Neural cell (in vitro differentiated cells): Measurements from ENCODE around the gene CAPN15. TPM values are rescaled to one million over a fixed set of nuclear protein-coding genes. Genes with fewer than 3 reads are reported as not detected.

Source experiments
- H2AFZ ChIP-seq: fragments of 200-600, 300-800 bp; sonication (generic), shearing (Covaris generic); 2 replicates; pipeline ENCODE4 v1.6.0; 2014; ENCODE audit warnings: low read depth, mild to moderate bottlenecking, antibody characterized with exemption, low read length, moderate library complexity
- H3F3A ChIP-seq: fragments of 200-600 bp; shearing (Covaris generic); 2 replicates; pipeline ENCODE4 v1.6.1; 2016; ENCODE audit warnings: mild to moderate bottlenecking, moderate library complexity, mixed read lengths, antibody characterized with exemption, low read length; ENCODE audit not compliant: insufficient read depth, poor library complexity, severe bottlenecking
- H3K27ac ChIP-seq: fragments of 200-600, 300-800 bp; sonication (generic), shearing (Covaris generic); 2 replicates; pipeline ENCODE4 v1.5.1; 2014; ENCODE audit warnings: mild to moderate bottlenecking, low read length, moderate library complexity
- H3K27me3 ChIP-seq: fragments of 300-800, 200-600 bp; sonication (generic), shearing (Covaris generic); 2 replicates; pipeline ENCODE4 v1.6.0; 2014; ENCODE audit warnings: mild to moderate bottlenecking, low read depth, low read length, moderate library complexity; ENCODE audit not compliant: insufficient read depth
- H3K36me3 ChIP-seq: fragments of 300-800, 200-600 bp; sonication (generic), shearing (Covaris generic); 2 replicates; pipeline ENCODE4 v1.5.1; 2014; ENCODE audit warnings: mild to moderate bottlenecking, antibody characterized with exemption, low read length, moderate library complexity; ENCODE audit not compliant: insufficient read depth
- H3K4me2 ChIP-seq: fragments of 300-800, 200-600 bp; sonication (generic), shearing (Covaris generic); 2 replicates; pipeline ENCODE4 v1.6.0; 2014; ENCODE audit warnings: mild to moderate bottlenecking, low read length
- H3K4me3 ChIP-seq: fragments of 300-800, 200-600 bp; sonication (generic), shearing (Covaris generic); 2 replicates; pipeline ENCODE4 v1.5.1; 2014; ENCODE audit warnings: mild to moderate bottlenecking, low read length, moderate library complexity
- H3K79me2 ChIP-seq: fragments of 200-600 bp; shearing (Covaris generic); replicated peaks from 2 replicates; pipeline ENCODE4 v1.6.0; 2014; ENCODE audit warnings: mild to moderate bottlenecking, low read length, moderate library complexity; ENCODE audit not compliant: insufficient read depth
- H3K9ac ChIP-seq: fragments of 300-800, 200-600 bp; sonication (generic), shearing (Covaris generic); 2 replicates; pipeline ENCODE4 v1.6.1; 2016; ENCODE audit warnings: mild to moderate bottlenecking, low read length, mixed read lengths
- H3K9me2 ChIP-seq: fragments of 200-600 bp; shearing (Covaris generic); 2 replicates; pipeline ENCODE4 v1.6.1; 2016; ENCODE audit warnings: mild to moderate bottlenecking, low read length, mixed read lengths; ENCODE audit not compliant: insufficient read depth
- H3K9me3 ChIP-seq: fragments of 200-600, 300-800 bp; sonication (generic), shearing (Covaris generic); 2 replicates; pipeline ENCODE4 v1.6.1; 2016; ENCODE audit warnings: mild to moderate bottlenecking, mixed run types, low read length, moderate library complexity, mixed read lengths
- H4K20me1 ChIP-seq: fragments of 200-600 bp; shearing (Covaris generic); 2 replicates; pipeline ENCODE4 v1.6.1; 2016; ENCODE audit warnings: mild to moderate bottlenecking, mixed run types; ENCODE audit not compliant: insufficient read depth
- CTCF ChIP-seq: fragments of 450-650 bp; IDR thresholded peaks from 2 replicates; pipeline ENCODE4 v1.5.1; 2014; ENCODE audit warnings: antibody characterized with exemption, mild to moderate bottlenecking, moderate library complexity; ENCODE audit not compliant: poor library complexity, severe bottlenecking
- EP300 ChIP-seq: fragments of 450-650 bp; conservative IDR thresholded peaks from 2 replicates; pipeline ENCODE4 v1.6.1; 2014; ENCODE audit warnings: antibody characterized with exemption, mild to moderate bottlenecking, moderate library complexity; ENCODE audit not compliant: poor library complexity, severe bottlenecking
- EZH2 ChIP-seq: fragments of 200-600, 300-800 bp; shearing (Covaris generic), sonication (generic); IDR thresholded peaks from 2 replicates; pipeline ENCODE4 v1.6.1; 2014; ENCODE audit warnings: antibody characterized with exemption, low read length, borderline replicate concordance, mild to moderate bottlenecking; ENCODE audit not compliant: insufficient read depth, poor library complexity, severe bottlenecking
- MXI1 ChIP-seq: fragments of 450-650 bp; conservative IDR thresholded peaks from 2 replicates; pipeline ENCODE4 v1.6.1; 2014; ENCODE audit warnings: antibody characterized with exemption, mild to moderate bottlenecking; ENCODE audit not compliant: poor library complexity, severe bottlenecking
- POLR2AphosphoS5 ChIP-seq: IDR thresholded peaks from 2 replicates; pipeline ENCODE4 v1.6.1; 2012
- RAD21 ChIP-seq: fragments of 450-650 bp; conservative IDR thresholded peaks from 2 replicates; pipeline ENCODE4 v1.6.1; 2014; ENCODE audit warnings: antibody characterized with exemption, mild to moderate bottlenecking, moderate library complexity
- REST ChIP-seq: IDR thresholded peaks from 2 replicates; pipeline ENCODE4 v1.6.1; 2012; ENCODE audit warnings: borderline replicate concordance
- SMC3 ChIP-seq: fragments of 450-650 bp; conservative IDR thresholded peaks from 2 replicates; pipeline ENCODE4 v1.6.1; 2014; ENCODE audit warnings: antibody characterized with exemption, mild to moderate bottlenecking, moderate library complexity; ENCODE audit not compliant: poor library complexity
- TAF1 ChIP-seq: IDR thresholded peaks from 2 replicates; pipeline ENCODE4 v1.6.1; 2012; ENCODE audit warnings: low read depth
- polyA plus RNA-seq: library from polyadenylated mRNA; depleted of rRNA; stranded (reverse); fragments of >200 nt; gene quantifications from 2 replicates; pipeline ENCODE4 v1.2.3, GENCODE V29; 2014

Gene CAPN15
- polyA plus RNA-seq, 1 donor from 2014 or later: 11.5 TPM

GRCh38 chr16:497258-497657 is 30.3 kb upstream of the CAPN15 start:
- Histone ChIP-seq H3K79me2 (no peaks in the 10 kb centered on the region), H3K9ac (no peak overlapping the region), H2AFZ (no peak overlapping the region), H3K4me2 (no peak overlapping the region), H3K27ac (no peak overlapping the region), H3K36me3 (no peaks in the 10 kb centered on the region), H3K9me3 (no peaks in the 10 kb centered on the region), H3F3A (no peaks in the 10 kb centered on the region), H3K4me3 (no peak overlapping the region), H3K27me3 (no peaks in the 10 kb centered on the region), H3K9me2 (no peaks in the 10 kb centered on the region), H4K20me1 (no peaks in the 10 kb centered on the region)
- TF ChIP-seq POLR2AphosphoS5: no peak
- no peak for TF ChIP-seq MXI1
- TF ChIP-seq EZH2: no peak
- TF ChIP-seq EP300: no peak
- no peak for TF ChIP-seq CTCF
- no peak for TF ChIP-seq RAD21
- TF ChIP-seq TAF1: no peak
- TF ChIP-seq SMC3: no peak
- TF ChIP-seq REST: no peak

GRCh38 chr16:499924-500323 is 27.6 kb upstream of the CAPN15 start:
- Histone ChIP-seq H4K20me1 (no peaks in the 10 kb centered on the region), H3K9me3 (no peaks in the 10 kb centered on the region), H3K36me3 (no peaks in the 10 kb centered on the region), H3K79me2 (no peaks in the 10 kb centered on the region), H3K27me3 (no peaks in the 10 kb centered on the region), H3F3A (no peaks in the 10 kb centered on the region), H3K9me2 (no peaks in the 10 kb centered on the region), H3K4me3 (no peak overlapping the region), H3K27ac (no peak overlapping the region), H3K4me2 (no peak overlapping the region), H2AFZ (no peak overlapping the region), H3K9ac (no peak overlapping the region)
- TF ChIP-seq EZH2 (no peak), RAD21 (no peak), REST (no peak), TAF1 (no peak), CTCF (no peak), EP300 (no peak)
